Measurements from ENCODE around the gene CCDC187. TPM values are rescaled to one million over a fixed set of nuclear protein-coding genes. Genes with fewer than 3 reads are reported as not detected.

The CCDC187 gene
- total and polyA plus RNA-seq, 12 donors, result 0.02 to 0.07 (median 0.03) TPM; not detected in 8

Other genes starting within 250 kb of the CCDC187 start
- gene NACC2, start 208.8 kb downstream of the CCDC187 start, total RNA-seq, result 10 to 100 TPM; 32.0 to 55.1 (median 41.1) TPM
- 10 to 100 TPM; 15.6 to 16.5 TPM for gene NACC2, start 208.8 kb downstream of the CCDC187 start, polyA plus RNA-seq
- gene TMEM250, start 185.2 kb downstream of the CCDC187 start, total RNA-seq, result 10 to 100 TPM; 12.7 to 24.3 (median 15.4) TPM
- 10 to 100 TPM in 1 of 2 donors, 1 to 10 TPM in 1; 9.7 to 26.4 TPM for gene TMEM250, start 185.2 kb downstream of the CCDC187 start, polyA plus RNA-seq
- gene LHX3, start 99.0 kb downstream of the CCDC187 start, total RNA-seq, result not detected
- not detected for gene LHX3, start 99.0 kb downstream of the CCDC187 start, polyA plus RNA-seq
- 1 to 10 TPM; 4.6 to 9.1 (median 7.7) TPM for gene QSOX2, start 58.3 kb downstream of the CCDC187 start, total RNA-seq
- gene QSOX2, start 58.3 kb downstream of the CCDC187 start, polyA plus RNA-seq, result 1 to 10 TPM; 5.6 to 8.6 TPM
- 10 to 100 TPM; 19.4 to 50.2 (median 24.8) TPM for gene GPSM1, start 23.4 kb upstream of the CCDC187 start, total RNA-seq
- 10 to 100 TPM; 26.2 to 87.8 TPM for gene GPSM1, start 23.4 kb upstream of the CCDC187 start, polyA plus RNA-seq
- gene DNLZ, start 59.6 kb upstream of the CCDC187 start, total RNA-seq, result 10 to 100 TPM; 23.3 to 39.5 (median 30.7) TPM
- 10 to 100 TPM; 37.0 to 49.2 TPM for gene DNLZ, start 59.6 kb upstream of the CCDC187 start, polyA plus RNA-seq
- 1 to 10 TPM in 5 of 10 donors, under 1 TPM in 4, not detected in 1; 0.21 to 2.0 (median 1.1) TPM for gene CARD9, start 69.6 kb upstream of the CCDC187 start, total RNA-seq
- 1 to 10 TPM; 1.3 to 1.6 TPM for gene CARD9, start 69.6 kb upstream of the CCDC187 start, polyA plus RNA-seq
- gene SNAPC4, start 96.1 kb upstream of the CCDC187 start, total RNA-seq, result 1 to 10 TPM; 3.4 to 6.1 (median 4.7) TPM
- 1 to 10 TPM; 3.0 to 8.3 TPM for gene SNAPC4, start 96.1 kb upstream of the CCDC187 start, polyA plus RNA-seq
- gene ENTR1, start 106.5 kb upstream of the CCDC187 start, total RNA-seq, result 10 to 100 TPM; 11.5 to 26.9 (median 14.9) TPM
- gene ENTR1, start 106.5 kb upstream of the CCDC187 start, polyA plus RNA-seq, result 10 to 100 TPM; 21.4 to 23.7 TPM
- 10 to 100 TPM; 59.3 to 85.2 (median 75.4) TPM for gene PMPCA, start 106.6 kb upstream of the CCDC187 start, total RNA-seq
- gene PMPCA, start 106.6 kb upstream of the CCDC187 start, polyA plus RNA-seq, result 10 to 100 TPM; 63.5 to 77.2 TPM
- 10 to 100 TPM in 3 of 10 donors, 1 to 10 TPM in 7; 7.4 to 12.5 (median 9.3) TPM for gene INPP5E, start 135.8 kb upstream of the CCDC187 start, total RNA-seq
- 10 to 100 TPM in 1 of 2 donors, 1 to 10 TPM in 1; 6.6 to 16.8 TPM for gene INPP5E, start 135.8 kb upstream of the CCDC187 start, polyA plus RNA-seq
- 10 to 100 TPM; 21.9 to 35.9 (median 28.6) TPM for gene SEC16A, start 178.9 kb upstream of the CCDC187 start, total RNA-seq
- gene SEC16A, start 178.9 kb upstream of the CCDC187 start, polyA plus RNA-seq, result 10 to 100 TPM; 24.4 to 35.6 TPM
- 10 to 100 TPM; 12.0 to 27.0 (median 21.8) TPM for gene NOTCH1, start 242.0 kb upstream of the CCDC187 start, total RNA-seq
- gene NOTCH1, start 242.0 kb upstream of the CCDC187 start, polyA plus RNA-seq, result 10 to 100 TPM in 1 of 2 donors, 1 to 10 TPM in 1; 7.3 to 14.5 TPM

Measured in heart right ventricle (tissue), 12 donors.